GM18505 (cell line): ENCODE measurements around the gene PREX1.

ENCODE experiments used
- ATAC-seq: cut with Tn5 transposase; IDR thresholded peaks from one replicate; pipeline ENCODE4 v1.9.1; 2021; ENCODE audit not compliant: unreplicated experiment
- POLR2A ChIP-seq: IDR thresholded peaks from 4 replicates; pipeline ENCODE4 v1.6.1; 2011; ENCODE audit warnings: borderline replicate concordance; ENCODE audit not compliant: insufficient read depth, insufficient read length; ENCODE audit errors: extremely low read depth

PREX1 gene

DNA sequence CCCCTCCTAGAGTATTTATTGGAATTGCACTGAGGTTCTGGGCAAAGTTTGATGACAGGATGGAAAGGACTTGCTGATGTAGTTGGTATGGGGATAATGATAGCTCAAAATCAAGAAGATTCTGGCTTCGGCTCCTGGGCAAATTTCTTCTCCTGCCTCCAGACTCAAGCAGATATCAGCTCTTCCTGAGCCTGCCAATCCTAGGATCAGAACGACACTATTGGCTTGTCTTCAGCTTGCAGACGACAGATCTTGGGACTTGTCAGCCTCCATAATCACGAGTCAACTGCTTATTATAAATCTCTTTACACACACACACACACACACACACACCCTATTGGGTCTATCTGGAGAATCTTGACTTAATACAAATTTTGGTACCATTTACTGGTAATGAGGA, 131.1 kb downstream of the PREX1 start:
- no peak for ATAC-seq
- TF ChIP-seq POLR2A = no peak

DNA sequence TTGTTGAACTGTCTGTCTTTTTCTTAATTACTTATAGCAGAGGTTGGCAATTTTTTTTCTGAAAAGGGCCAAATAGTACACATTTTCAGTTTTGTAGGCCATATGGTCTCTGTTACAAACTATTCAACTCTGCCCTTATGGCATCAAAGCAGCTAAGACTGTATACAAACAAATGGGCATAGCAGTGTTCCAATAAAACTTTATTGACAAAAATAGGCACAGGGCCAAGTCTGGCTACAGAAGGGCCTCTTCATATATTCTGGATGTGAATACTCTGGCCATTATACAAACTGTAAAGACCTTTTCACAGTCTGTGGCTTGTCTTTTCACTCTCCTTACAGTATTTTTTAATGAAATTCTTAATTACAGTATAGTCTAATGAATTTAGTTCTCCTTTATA, 132.1 kb downstream of the PREX1 start:
- no peak for TF ChIP-seq POLR2A

DNA sequence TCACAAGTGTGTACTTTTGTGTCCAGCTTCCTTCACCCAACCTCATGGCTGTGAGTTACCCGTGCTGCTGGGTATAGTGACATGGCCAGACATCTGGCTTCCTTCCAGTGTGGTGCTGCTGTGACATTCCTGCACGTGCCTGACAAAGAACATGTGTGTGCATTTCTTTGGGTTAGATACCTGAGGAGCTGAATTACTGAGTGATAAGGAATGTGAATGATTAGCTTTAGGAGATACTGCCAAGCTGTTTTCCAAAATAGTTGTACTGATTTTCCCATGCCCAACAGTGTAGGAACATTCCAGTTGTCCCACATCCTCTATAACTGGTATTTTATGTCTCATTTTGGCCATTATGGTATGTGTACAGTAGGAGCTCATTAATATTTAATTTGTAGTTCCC, 132.5 kb downstream of the PREX1 start:
- ATAC-seq = no peak
- TF ChIP-seq POLR2A = no peak

More for the DNA sequence above, 132.1 kb downstream of the PREX1 start:
- ATAC-seq = no peak

DNA sequence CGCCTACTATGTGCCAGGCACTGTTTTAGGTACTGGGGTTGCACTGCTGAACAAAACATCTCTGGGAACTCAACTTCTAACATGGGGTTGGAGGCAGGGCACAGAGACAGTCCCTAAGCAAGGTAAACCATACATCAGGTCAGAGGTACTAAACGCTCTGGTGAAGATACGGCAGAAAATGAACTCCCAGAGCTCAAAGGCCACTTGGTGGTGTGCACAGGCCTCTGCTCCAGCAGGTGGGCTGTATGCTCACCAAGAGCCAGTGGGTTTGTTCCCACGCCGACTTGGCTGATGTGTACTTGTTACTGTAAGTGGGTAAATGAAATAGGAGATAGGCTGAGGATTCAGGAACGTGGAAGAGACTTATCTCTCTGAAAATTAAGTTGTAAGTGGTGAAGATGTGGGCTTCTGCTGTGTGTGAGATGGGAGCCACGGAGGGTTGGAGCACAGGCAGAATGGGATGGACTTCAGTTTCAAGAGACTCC, 133.4 kb downstream of the PREX1 start:
- TF ChIP-seq POLR2A = no peak
- ATAC-seq = no peak

DNA sequence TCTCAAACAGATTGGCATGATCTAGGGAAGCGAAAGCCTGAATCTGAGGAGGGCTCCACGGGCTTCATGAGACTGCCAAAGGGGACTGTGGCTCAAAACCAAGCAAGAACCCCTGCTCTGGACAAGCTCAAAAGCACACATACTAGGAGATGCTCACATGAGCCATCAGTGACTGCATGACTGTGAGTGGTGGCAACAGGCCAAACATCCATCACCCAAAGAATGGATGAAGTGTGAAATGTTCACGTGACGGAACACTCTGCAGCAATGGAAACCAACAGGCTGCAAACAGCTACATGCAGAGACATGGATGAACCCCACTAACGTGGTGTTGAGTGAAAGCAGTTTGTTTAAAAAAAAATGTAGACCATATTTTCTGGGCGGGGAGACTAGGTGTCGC, 136.3 kb downstream of the PREX1 start:
- TF ChIP-seq POLR2A = no peak
- no peak for ATAC-seq

DNA sequence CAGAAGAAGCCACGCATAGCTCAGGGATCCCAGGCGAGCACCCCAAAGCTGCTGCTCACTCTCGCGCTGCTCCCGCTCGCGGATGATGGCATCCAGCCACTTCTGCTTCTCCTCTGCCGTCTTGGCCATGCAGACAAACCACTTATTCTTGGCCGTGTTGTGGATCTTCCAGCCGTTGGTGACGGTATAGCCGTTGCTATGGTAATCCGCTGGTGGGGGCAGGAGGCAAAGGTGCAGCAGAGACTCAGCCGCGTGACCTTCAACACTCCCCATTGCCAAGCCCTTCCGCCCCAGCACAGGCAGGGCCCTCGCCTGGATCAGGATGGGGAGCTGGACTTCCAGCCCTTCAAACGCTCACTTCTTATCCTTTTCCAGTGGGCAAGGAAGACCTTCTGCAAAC, 136.9 kb downstream of the PREX1 start:
- TF ChIP-seq POLR2A = no peak
- no peak for ATAC-seq

DNA sequence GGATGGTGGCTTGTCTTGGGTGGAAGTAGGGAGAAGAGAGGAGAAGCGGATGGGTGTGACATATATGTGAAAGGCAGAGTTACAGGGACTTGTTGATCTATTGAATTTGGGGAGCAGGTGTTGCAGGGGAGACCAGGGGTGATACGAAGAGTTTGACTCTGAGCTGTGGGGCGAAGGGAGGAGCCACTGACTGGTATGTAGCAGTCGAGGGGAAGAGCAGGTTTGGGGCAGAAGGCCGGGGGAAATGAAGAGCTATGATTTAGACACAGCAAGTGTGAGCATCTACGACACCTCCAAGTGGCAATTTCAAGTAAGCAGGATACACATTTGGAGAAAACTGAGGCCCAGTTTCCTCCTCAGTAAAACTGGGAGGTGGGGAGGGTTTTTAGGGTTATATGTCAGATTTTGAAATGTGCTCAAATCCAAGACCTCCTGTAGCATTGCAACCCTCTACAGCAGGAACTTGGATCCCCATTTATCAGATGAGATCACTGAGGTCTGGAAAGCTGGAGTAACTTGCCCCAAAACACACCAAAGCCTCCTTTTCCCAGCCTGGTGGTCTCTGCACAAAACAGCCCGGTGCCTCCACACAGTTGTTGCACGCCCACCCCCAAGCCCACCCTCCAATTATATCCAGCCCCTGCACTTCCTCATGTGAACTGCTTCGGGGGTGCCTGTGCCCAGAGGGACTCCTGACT, 137.8 kb downstream of the PREX1 start:
- ATAC-seq = no peak
- no peak for TF ChIP-seq POLR2A

DNA sequence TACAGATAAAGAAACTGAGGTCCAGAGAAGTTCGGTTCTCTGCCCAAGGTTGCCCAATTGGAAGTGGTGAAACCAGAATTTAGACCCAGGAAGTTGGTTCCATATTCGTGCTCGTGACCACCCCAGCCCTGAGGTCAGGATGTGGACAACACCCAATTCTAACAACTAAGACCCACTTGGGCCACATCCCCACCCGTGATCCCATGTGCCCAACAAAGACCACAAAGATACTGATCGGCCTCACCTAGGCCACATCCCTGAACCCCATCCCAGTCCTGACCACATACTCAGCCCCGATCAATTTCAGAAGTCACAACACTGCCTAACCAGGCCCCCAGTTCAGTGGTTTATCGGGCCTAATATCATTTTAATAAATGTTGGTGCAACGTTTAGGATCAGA, 138.4 kb downstream of the PREX1 start:
- ATAC-seq = no peak
- no peak for TF ChIP-seq POLR2A

DNA sequence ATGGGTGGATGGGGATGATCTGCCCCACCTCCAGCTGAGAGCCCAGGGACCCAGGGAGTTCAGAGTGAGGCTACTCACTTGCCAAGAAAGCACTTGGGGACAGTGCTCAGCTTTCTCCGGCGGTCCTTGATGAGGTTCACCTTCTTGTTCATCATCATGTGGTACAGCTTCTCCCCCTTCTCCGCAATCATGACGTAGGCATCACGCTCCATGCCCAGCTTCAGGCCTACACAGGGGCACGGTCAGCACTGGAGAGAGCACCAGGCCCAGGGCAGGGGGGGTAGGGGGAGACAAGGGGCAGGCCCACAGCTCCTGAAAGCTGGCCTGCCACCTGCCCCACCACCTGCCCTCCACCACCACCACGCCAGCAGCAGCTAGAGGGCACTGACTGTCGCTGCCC, 139.2 kb downstream of the PREX1 start:
- ATAC-seq = no peak
- TF ChIP-seq POLR2A = no peak

DNA sequence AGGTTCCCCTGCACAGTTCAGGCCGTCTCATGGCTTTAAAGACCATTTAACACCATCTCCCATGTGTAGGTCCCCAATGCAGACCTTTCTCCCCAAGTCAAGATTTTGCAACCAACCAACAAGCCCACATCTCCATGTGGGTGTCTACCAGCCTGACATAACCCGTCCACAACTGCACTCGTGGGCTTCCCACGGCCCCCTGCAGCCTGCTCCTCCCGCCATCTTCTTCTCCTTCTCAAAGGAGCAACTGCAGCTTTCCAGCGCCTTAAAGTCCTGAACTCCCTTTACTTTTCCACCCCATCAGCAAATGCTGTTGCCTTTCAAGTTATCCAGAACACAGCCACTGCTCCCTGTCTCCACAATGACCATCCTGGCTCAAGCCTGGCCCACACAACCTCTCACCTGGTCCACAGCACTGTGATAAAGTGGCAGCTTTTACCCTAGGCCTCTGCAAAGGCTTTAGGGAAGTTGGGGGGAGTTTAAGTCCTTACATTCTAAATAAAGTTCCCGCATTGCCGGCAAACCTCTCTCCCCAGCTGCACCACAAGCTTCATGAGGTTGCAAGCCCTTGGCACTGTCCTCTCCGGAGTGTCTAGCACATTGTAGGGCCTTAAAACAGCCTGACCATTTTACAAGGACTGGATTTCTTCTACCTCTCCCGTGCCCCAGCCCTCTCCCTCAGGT, 140.5 kb downstream of the PREX1 start:
- ATAC-seq = no peak
- no peak for TF ChIP-seq POLR2A

DNA sequence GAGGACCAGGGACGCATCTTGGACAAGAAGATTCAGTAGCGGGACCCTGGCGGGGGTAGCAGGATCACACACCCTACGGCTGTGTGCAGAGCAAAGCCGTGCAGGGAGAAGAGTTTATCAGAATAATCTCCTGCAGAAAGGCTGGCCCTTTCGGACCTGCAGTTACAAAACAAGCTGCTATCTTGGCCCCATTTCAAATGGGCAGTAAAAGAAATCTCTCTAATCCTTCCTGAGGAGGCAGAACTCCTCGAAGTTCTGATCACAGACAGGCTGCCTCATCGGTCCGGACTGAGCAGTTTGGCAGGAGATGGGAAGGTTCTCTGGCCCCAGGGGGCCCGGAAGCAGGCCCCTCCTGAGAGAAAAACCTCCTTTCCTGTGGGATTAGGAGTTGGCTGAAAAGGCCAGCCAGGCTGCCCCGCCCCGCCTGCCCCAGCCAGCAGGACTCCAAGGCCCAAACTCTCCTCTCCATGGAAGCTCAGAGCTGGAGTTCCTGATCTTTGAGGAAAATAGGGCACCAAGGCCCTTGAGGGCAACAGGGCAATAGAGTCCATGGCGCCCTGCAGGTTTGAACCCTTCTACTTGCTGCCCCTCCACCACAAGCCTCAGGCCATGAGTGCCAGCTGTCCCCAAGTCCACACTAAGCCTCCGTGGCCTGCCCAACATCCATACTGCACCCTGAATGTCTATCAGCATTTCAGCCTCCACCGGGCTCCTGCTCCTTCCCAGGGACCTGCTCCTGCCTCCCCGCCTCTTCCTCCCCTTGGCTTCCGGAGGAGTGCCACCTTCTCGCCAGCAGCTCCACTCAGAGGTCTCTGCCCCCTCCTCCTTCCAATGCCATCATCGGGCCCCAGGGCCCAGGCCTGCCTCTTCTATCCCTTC, 141.3 kb downstream of the PREX1 start:
- ATAC-seq = no peak
- no peak for TF ChIP-seq POLR2A

DNA sequence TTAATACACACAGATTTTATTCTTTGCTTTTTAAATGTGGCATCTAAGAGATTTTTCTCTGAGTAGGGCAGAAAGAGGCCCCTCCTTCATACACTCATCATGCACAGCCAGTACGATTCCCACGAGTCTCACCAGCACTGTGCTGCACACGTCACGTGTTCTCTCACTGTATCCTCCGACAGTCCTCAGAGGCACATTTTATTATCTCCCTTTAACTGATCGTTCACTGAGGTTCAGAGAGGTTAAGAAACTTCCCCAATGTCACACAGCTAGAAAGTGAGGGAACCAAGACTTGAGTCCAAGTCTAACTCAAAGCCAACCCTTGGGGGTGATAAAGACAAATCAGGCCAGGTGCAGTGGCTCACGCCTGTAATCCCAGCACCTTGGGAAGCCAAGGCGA, 142.5 kb downstream of the PREX1 start:
- no peak for TF ChIP-seq POLR2A

DNA sequence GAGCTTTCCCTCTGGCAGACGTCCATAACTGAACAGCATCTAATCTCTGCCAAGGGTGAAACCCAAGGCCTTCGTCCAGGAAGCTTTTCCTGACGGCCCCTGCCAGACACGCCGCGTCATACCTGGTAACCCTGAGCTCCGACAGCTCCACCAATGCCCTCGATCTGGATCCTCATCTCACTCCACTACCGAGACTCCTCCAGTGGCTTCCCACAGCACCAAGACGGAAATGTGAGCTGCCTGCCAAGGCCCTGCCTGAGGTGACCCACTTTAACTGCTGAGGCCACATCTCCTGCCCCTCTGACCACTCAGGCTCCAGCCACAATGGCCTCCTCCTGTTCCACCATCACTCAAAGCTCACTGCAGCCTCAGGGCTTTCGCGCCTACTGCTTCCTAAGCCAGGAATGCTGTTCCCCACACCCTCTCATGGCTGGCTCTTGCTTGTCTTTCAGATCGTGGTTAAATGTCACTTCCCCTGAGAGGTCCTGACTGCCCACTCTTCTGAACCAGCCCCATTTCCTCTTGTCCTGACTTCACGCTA, 143.2 kb downstream of the PREX1 start:
- ATAC-seq = no peak
- TF ChIP-seq POLR2A = no peak

More for the DNA sequence above, 142.5 kb downstream of the PREX1 start:
- ATAC-seq = no peak

DNA sequence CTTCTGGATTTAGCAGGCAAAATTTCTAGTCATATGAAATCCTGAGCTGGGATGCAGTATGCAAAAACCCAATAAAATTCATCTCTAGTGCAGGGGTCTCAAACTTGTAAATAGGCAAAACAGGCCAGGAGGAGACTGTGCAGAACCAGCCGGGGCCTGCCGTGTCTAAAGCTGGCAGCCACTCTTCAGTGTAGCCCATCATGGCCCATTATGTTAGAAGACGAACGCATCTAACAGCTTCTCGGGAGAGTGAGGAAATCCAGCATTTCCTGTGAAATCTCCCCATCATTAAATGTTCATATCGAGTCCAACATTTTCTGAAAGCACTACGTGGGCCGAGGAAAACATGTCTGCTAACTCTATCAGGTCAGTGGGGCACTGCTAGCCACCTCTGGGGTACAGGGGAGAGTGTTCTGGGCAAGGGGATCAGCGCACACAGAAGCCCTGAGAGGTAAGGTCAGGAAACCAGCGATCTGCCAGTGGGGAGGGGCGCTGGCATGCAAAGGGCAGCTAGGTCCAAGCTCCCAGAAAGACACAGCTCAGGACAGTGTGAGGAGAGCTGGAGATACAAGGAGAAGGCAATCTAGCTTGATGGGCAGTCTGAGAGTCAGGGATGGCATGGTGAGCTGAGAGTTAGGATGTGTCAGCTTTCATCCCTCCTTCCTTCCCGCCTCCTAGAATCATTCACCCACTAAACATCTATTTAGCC, 144.2 kb downstream of the PREX1 start:
- no peak for TF ChIP-seq POLR2A
- ATAC-seq = no peak
